HTERT RPE-1 (cell line): ENCODE data around the gene WDR20.
"Not testable (repeated sequence)": the region's sequence is repeated elsewhere in the genome, so short reads cannot be mapped to it uniquely, and the experiment has no call there.

Experiments used
- in situ Hi-C: fragments of 300-500 bp; cut with MboI; formaldehyde crosslinking; loops from 4 replicates; pipeline ENCODE4 v1.14.3; 2020; ENCODE audit warnings: low sequenced_read_pairs

Gene WDR20

DNA sequence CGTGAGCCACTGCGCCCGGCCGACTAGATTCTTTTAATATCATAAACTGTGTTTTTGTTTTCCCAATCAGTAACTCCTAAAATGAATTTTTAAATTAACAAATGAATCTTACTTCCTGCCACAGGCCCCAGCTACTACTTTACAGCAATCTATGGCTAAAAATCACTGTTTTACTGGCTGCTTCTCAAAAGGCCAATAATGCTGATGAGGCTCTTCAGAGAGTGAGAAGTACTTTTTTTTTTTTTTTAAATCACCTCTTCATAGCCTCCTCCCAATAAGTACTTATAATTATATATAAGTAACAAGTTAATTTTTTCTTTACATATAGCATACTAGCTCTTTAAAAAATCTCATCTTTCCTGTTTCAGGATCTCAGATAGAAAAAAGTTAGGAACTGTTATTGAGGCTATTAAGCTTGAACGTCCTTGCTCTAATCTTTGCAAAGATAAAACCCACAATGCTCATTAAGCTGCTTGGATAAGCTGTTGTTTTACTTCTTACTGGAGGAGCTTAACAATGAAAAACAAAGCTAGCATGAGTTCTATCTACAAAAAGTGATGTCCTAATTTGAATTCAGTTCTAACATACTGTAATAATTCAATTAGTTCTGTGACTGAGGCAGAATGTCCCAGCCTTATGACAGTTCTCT lies 12.8 kb upstream of the WDR20 start:
- in situ Hi-C loops: no loop called here

DNA sequence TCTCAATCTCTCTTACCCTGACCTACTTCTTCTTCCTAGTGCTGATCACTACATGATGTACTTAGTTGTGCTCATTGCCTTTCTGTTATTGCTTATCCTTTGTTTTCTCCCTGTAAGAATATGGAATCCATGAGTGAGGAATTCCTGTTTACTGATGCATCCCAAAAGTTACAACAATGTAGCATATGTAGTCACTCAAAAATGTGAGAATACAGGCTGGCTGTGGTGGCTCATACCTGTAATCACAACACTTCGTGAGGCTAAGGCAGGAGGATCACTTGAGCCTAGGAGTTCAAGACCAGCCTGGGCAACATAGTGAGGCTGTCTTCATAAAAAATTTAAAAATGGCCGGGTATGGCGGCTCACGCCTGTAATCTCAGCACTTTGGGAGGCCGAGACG lies 8.0 kb upstream of the WDR20 start:
- in situ Hi-C loops: no loop called here

DNA sequence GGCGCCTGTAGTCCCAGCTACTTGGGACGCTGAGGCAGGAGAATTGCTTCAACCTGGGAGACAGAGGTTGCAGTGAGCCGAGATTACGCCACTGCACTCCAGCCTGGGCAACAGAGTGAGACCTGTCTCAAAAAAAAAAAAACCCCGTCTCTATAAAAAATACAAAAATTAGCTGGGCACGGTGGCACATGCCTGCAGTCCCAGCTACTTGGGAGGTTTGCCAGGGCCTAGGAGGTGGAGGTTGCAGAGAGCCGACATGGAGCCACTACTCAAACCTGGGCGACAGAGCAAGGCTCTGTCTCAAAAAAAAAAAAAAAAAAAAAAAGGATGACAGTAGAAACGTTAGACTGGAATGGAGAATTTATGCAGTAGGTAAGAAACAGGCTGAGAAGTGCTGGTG lies 5.7 kb upstream of the WDR20 start:
- in situ Hi-C loops: not testable (repeated sequence)

DNA sequence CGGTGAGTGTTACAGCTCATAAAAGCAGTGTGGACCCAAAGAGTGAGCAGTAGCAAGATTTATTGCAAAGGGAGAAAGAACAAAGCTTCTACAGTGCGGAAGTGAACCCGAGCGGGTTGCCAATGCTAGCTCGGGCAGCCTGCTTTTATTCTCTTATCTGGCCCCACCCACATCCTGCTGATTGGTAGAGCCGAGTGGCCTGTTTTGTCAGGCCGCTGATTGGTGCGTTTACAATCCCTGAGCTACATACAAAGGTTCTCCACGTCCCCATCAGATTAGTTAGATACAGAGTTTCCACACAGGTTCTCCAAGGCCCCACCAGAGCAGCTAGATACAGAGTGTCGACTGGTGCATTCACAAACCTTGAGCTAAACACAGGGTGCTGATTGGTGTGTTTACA lies 5.0 kb upstream of the WDR20 start:
- in situ Hi-C loops: not testable (repeated sequence)

DNA sequence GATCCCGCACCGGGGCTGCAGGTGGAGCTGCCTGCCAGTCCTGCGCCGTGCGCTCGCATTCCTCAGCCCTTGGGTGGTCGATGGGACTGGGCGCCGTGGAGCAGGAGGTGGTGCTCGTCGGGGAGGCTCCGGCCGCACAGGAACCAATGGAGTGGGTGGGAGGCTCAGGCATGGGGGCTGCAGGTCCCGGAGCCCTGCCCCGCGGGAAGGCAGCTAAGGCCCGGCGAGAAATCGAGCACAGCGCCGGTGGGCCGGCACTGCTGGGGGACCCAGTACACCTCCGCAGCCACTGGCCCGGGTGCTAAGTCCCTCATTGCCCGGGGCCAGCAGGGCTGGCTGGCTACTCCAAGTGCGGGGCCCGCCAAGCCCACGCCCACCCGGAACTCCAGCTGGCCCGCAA lies 4.2 kb upstream of the WDR20 start:
- in situ Hi-C loops: not testable (repeated sequence)

DNA sequence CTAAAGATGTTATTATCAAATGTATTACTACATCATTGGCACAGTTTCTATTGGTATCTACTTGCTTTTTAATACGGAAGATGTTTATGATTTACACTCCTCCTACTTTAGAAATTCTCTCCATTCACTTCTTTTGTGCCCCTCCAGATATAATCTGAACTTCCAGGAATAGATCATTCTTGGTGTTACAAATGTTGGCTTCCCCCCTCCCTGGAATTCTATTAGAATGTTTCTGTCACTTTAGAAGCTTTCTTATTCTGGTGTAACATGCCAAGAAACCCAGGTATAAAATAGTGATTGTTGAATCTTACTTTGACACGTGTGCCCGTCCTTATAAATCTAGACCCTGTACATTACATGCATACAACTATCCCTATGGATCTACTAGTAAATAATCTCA lies 1.2 kb upstream of the WDR20 start:
- in situ Hi-C loops: no loop called here

DNA sequence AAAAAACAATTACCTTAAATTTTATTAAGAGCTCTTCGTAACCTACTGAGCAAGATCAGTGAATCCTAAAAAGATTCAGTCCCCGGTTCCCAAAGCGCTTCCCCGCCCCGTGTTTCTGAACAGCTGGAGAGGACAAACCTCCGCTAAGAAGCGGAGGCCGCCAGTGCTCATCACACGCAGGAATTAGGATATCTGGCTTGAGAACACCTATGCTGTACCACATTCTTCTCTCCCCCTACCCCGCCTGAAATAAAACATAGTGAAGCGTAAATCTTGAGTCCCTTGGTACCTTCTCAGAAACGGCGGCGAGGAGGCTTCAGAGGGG lies 774 bp upstream of the WDR20 start:
- in situ Hi-C loops: no loop called here

DNA sequence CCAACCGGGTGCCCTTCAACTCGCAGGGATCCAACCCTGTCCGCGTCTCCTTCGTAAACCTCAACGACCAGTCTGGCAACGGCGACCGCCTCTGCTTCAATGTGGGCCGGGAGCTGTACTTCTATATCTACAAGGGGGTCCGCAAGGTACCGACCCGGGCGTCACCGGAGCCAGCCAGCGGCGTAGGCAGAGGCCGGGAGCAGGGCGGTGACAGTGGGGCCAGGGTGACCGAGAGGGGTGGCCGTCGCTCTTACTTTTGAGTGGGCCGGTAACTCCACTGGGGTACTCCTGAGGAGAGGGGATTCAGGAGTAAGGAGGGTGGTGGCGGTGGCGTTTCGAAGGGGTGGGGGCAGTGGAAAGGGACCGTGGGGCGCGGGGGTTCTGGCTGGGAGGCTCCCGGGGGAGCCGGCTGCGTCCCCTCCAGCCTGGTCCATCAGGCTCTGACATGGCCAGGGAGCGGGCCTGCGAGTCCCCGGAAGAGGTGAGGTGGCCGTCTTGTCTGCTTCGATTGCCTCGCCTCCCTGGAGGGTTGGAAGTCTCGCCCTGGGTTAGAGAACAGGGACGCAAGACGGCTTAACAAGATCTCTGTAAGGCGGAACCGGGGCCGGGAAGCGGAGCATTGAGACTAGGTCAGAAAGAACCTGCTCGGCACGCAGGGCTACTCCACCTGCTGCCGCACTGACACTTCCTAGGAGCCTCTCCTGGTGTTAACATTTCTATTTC lies 491 bp downstream of the WDR20 start:
- in situ Hi-C loops: no loop called here

DNA sequence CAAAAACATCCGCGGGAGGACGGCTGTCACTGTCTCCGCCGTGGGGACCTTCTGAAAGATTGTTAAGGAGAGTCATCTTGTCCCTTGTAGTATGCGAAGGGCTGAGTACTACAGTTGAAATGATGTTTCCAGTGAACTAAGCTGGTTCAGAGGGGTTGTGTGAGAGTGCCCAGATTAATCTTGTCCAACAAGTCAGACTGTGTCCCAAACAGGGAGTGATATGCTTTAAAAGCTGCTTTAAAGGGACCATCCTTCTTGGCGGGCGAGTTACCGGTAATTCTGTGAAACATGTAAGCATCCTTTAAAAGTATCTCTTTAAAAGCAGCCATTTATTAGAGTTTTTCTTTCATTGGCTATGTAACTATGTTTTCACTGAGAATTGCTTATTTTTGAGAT lies 1.1 kb downstream of the WDR20 start:
- in situ Hi-C loops: no loop called here

DNA sequence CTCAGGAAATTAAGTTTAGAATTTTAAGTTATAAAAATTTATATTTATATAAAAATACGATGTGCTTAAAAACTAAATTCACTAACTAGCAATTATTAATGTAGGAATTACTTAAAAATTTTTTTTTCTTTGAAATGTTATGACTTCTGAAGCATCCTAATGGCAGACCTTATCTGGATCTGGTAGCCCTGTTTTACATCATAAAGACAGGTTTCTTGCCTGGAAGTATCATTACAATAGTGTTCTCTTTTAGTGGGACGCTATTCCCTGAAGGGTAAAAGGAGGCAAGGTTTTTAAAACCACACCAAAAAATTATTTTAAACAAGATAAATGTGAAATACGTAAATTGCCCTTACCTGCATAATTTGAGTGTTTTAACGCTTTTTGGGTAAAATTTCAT lies 2.1 kb downstream of the WDR20 start:
- in situ Hi-C loops: no loop called here

DNA sequence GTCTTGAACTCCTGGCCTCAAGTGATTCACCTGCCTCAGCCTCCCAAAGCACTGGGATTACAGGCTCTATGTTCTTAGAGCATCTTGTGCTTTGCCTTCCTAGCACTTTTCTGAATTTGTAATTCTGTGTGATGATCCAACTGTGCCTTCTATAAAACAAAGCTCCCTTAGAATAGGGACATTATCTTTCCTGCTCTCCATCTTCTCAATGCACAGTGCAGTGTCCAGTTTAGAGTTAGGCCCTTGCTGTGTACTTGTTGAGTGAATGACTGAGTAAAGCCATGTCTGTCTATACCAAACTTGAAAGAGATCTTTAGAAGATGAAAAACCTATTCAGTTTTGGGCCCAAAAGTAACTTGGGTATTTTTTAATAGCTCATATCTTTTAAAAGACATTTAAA lies 5.2 kb downstream of the WDR20 start:
- in situ Hi-C loops: no loop called here

DNA sequence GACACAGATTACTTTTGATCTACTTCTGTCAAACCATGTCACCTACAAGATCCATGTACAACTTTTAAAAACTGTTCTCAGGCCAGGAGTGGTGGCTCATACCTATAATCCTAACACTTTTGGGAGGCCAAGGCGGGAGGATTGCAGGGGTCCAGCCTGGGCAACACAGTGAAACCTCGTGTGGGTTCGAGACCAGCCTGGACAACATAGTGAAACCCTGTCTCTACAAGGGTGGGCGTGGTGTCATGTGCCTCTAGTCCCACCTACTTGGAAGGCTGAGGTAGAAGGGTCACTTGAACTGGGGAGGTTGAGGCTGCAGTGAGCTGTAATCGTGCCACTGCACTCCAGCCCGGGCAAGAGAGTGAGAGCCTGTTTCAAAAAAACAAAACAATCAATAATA lies 5.7 kb downstream of the WDR20 start:
- in situ Hi-C loops: no loop called here

DNA sequence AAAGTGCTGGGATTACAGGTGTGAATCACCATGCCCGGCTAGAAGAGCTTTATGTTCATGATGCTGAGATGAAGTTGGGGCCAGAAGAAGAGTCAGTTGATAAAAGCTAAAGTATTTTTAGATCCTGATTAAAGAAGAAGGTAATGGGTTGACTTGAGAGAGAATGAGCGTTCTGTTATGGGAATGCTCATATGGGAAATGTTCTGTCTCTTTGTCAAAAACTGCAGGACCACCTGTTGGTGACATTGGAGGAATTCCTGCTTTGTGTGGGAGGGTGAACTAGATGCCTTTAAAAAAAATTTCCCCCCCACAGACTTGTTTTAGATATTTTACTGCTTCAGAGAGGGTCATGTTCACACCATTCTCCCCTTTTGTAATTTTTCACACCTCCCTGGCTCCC lies 6.7 kb downstream of the WDR20 start:
- in situ Hi-C loops: no loop called here

DNA sequence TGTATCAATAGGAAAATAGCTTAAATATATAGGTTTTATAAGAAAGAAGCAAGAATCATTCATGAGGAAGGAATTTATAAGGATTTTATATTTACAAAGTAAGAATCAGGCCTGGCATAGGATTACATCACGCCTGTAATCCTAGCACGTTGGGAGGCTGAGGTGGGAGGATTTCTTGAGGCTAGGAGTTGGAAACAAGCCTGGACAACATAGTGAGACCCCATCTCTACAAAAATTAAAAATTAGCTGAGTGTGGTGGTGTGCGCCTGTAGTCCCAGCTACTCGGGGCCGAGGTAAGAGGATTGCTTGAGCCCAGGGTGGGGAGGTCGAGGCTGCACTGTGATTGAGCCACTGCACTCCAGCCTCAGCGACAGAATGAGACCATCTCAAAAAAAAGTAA lies 10.4 kb downstream of the WDR20 start:
- in situ Hi-C loops: no loop called here

DNA sequence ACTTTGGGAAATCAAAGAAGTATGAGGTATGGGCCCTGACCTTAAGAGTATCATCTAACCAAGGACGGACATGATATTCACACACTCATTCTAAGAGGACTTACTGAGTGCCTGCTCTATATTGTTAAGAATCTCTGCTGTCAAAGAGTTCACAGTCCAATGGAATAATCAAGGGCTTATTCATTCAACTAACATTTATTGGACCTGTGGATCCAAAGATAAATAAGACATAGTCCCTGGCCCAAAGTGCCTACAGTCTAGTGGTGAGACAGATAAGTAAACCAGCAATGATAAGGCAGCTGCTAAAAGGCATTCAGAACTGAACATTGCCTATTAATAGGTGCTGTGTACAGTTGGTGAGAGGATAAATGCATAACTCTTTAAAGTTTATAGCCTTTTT lies 11.0 kb downstream of the WDR20 start:
- in situ Hi-C loops: no loop called here

DNA sequence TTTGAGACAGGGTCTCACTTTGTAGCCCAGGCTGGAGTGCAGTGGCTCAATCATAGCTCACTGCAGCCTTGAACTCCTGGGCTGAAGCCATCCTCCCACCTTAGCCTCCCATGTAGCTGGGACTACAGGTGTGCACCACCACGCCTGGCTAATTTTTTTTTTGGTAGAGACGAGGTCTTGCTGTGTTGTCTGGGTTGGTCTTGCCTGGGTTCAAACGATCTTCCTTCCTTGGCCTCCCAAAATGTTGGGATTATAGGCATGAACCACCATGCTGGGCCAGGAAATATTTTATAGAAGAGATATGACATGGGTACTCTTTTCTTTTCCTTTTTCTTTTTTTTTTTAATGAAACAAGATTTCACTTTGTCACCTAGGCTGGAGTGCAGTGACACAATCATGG lies 11.7 kb downstream of the WDR20 start:
- in situ Hi-C loops: not testable (repeated sequence)

DNA sequence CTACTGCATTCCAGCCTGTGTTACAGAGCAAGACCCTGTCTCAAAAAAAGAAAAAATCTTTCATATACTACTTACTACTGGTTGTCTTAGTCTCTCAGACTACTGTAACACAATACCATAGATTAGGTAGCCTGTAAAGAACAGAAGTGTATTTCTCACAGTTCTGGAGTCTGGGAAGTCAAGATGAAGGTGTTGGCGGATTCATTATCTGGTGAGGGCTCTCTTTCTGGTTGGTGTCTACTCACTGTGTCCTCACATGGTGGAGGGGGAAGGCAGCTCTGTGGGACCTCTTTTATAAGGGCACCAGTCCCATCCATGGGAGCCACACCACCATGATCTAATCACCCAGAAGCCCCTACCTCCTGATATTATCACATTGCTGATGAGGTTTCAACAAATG lies 14.4 kb downstream of the WDR20 start:
- in situ Hi-C loops: no loop called here

DNA sequence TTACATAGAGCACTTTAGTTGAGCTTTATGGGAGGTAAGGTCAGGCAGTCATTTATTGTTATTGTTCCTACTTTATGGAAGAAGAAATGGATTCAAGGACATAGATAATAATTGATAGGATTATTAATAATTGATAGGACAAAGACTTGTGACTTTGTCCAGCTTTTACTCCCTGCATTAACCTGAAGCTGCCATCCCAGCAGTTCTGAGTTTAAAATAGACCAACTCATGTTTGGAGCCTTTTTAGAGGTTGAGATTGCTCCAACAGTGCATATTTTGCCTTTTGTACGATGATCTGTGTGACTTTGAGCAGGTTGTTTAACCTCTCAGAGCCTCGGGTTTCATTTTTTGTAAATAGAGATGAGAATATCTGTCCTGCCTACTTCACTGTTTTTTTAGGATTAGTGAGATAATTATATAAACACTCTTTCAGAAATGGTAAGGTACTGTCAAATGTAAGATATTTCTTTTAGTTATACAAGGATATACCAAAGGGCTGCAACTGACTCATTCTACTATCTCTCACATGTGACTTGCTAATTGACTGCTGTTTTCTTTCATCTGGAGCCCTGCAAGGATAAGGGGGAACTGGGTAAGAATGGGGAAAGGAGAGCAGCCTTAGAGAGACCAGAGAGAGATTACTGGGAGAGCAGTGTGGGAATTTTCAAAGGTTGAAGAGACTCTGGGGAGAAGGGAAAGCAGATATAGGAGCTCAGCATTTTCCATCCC lies 15.3 kb downstream of the WDR20 start:
- in situ Hi-C loops: no loop called here

DNA sequence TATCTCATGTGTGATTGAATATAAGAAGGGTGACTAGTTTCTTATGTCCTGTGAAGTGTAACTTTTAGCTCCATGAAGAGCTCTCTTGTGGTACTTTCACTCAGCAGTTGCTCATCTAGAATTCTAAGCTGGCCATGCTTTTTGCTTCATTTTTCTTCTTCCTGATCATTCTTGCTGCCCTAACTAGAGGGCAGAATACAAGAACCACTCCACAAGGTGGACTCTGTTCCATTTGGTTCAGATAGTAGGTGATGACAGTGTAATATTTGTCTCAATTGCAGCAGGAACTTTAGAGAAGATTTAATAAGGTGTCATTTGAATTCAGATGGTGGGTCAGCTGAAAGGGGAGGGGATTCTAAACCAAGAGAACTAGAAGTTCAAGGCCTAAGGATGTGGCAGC lies 17.6 kb downstream of the WDR20 start:
- in situ Hi-C loops: no loop called here

DNA sequence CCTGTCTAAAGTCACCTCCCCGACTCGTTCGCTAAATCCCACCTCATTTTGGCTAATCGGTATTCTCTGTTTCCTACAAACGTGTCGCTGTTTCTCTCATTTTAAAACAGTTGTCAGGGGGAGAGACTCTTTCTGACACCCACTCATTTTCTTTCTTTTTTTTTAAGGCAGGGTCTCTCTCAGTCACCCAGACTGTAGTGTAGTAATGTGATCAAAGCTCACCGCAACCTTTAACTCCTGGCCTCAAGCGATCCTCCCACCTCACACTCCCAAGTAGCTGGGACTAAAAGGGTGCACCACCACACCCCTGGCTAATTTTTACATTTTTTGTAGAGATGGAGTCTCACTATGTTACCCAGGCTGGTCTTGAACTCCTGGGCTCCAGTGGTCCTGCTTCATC lies 19.1 kb downstream of the WDR20 start:
- in situ Hi-C loops: no loop called here

DNA sequence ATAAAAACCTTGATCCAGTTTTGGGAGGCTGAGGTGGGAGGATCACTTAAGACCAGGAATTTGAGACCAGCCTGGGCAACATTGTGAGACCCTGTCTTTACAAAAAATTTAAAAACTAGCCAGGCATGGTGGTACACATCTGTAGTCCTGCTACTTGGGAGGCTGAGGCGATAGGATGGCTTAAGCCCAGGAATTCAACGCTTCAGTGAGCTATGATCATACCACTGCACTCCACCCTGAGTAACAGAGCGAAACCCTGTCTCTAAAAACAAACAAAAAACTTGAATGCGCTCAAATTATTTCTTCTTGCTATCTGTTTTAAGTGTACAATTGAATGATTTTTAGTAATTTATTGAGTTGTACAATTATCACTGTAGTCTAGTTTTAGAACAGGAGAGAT lies 20.1 kb downstream of the WDR20 start:
- in situ Hi-C loops: no loop called here

DNA sequence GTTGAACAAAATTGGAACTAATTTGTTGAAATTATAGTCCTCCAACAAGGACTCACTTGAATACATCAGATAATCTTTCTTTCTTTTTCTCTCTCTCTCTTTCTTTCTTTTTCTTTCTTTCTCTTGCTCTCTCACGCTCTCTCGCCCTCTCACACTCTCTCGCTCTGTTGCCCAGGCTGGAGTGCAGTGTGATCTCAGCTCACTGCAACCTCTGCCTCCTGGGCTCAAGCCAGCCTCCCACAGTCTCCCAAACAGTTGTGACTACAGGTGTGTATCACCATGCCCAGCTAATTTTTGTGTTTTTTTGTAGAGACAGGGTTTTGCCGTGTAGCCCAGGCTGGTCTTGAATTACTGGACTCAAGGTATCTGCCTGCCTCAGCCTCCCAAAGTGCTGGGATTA lies 22.8 kb downstream of the WDR20 start:
- in situ Hi-C loops: no loop called here
